ENCODE measurements around the gene HDAC9.

HDAC9 gene

GRCh38 chr7:18552943-18553604 lies 57.5 kb downstream of the HDAC9 start:
- in situ Hi-C loops (cut with MboI; ENCODE audit: low sequenced_read_pairs) = no loop called here

- in situ Hi-C loops (cut with MboI; ENCODE audit: low sequenced_read_pairs) = no loop called here
These were observed 58.1 kb downstream of the HDAC9 start for GRCh38 chr7:18553605-18554003.

- in situ Hi-C loops (cut with MboI; ENCODE audit: low sequenced_read_pairs) = no loop called here
These were observed 59.6 kb downstream of the HDAC9 start for GRCh38 chr7:18555120-18555519.

GRCh38 chr7:18555968-18556367 lies 60.4 kb downstream of the HDAC9 start:
- in situ Hi-C loops (cut with MboI; ENCODE audit: low sequenced_read_pairs) = no loop called here

GRCh38 chr7:18558503-18558902 lies 63.0 kb downstream of the HDAC9 start:
- in situ Hi-C loops (cut with MboI; ENCODE audit: low sequenced_read_pairs) = no loop called here

- in situ Hi-C loops (cut with MboI; ENCODE audit: low sequenced_read_pairs) = no loop called here
These were observed 63.4 kb downstream of the HDAC9 start for GRCh38 chr7:18558910-18559309.

- in situ Hi-C loops (cut with MboI; ENCODE audit: low sequenced_read_pairs) = no loop called here
These were observed 64.2 kb downstream of the HDAC9 start for GRCh38 chr7:18559756-18560155.

- in situ Hi-C loops (cut with MboI; ENCODE audit: low sequenced_read_pairs) = no loop called here
These were observed 69.2 kb downstream of the HDAC9 start for GRCh38 chr7:18564779-18565178.

GRCh38 chr7:18565337-18565736 lies 69.8 kb downstream of the HDAC9 start:
- in situ Hi-C loops (cut with MboI; ENCODE audit: low sequenced_read_pairs) = no loop called here

GRCh38 chr7:18566205-18566604 lies 70.7 kb downstream of the HDAC9 start:
- in situ Hi-C loops (cut with MboI; ENCODE audit: low sequenced_read_pairs) = no loop called here

- in situ Hi-C loops (cut with MboI; ENCODE audit: low sequenced_read_pairs) = no loop called here
These were observed 71.3 kb downstream of the HDAC9 start for GRCh38 chr7:18566829-18567228.

- in situ Hi-C loops (cut with MboI; ENCODE audit: low sequenced_read_pairs) = no loop called here
These were observed 74.9 kb downstream of the HDAC9 start for GRCh38 chr7:18570441-18570840.

- in situ Hi-C loops (cut with MboI; ENCODE audit: low sequenced_read_pairs) = no loop called here
These were observed 75.4 kb downstream of the HDAC9 start for GRCh38 chr7:18570890-18571478.

- in situ Hi-C loops (cut with MboI; ENCODE audit: low sequenced_read_pairs) = no loop called here
These were observed 76.6 kb downstream of the HDAC9 start for GRCh38 chr7:18572154-18572553.

GRCh38 chr7:18572885-18573284 lies 77.3 kb downstream of the HDAC9 start:
- in situ Hi-C loops (cut with MboI; ENCODE audit: low sequenced_read_pairs) = no loop called here

GRCh38 chr7:18573410-18574234 lies 78.1 kb downstream of the HDAC9 start:
- in situ Hi-C loops (cut with MboI; ENCODE audit: low sequenced_read_pairs) = no loop called here

GRCh38 chr7:18574235-18574540 lies 78.6 kb downstream of the HDAC9 start:
- in situ Hi-C loops (cut with MboI; ENCODE audit: low sequenced_read_pairs) = no loop called here

- in situ Hi-C loops (cut with MboI; ENCODE audit: low sequenced_read_pairs) = loop anchor here (25.0 kb wide), 1 partner anchor 212 kb away; no protein-coding TSS in a partner anchor
These were observed 79.1 kb downstream of the HDAC9 start for GRCh38 chr7:18574676-18575075.

- in situ Hi-C loops (cut with MboI; ENCODE audit: low sequenced_read_pairs) = loop anchor here (25.0 kb wide), 1 partner anchor 214 kb away; no protein-coding TSS in a partner anchor
These were observed 80.3 kb downstream of the HDAC9 start for GRCh38 chr7:18575622-18576572.

- in situ Hi-C loops (cut with MboI; ENCODE audit: low sequenced_read_pairs) = loop anchor here (25.0 kb wide), 1 partner anchor 215 kb away; no protein-coding TSS in a partner anchor
These were observed 81.7 kb downstream of the HDAC9 start for GRCh38 chr7:18577096-18577771.
